ENCODE results near the gene LIN7B. TPM values are rescaled to one million over a fixed set of nuclear protein-coding genes. Genes with fewer than 3 reads are reported as not detected.

The LIN7B gene
- total and polyA plus RNA-seq, 2 of the 13 experiments (the other 11 are each of a cell fraction or from before 2014, with no cell fraction given): 5.3 to 7.6 TPM

DNA sequence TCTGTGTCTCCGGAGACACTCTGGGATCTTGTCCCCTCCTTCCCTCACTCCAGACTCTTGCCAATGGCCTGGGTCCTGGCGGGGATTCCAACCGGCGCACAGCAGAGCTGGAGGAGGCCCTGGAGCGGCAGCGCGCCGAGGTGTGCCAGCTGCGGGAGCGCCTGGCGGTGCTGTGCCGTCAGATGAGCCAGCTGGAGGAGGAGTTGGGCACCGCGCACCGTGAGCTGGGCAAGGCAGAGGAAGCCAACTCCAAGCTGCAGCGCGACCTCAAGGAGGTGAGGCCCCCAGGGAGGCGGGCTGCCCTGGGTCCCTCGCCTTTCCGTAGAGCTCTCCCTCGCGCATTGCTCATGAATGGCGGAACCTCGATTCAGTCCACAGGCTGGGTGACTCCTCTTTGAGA lies 16.2 kb downstream of the LIN7B start:
- Histone ChIP-seq H3K4me3 (replicated peaks in 1 of 3; ENCODE audit: insufficient read depth in 1 of 3, low read depth in 2 of 3, low read length in 3 of 3) (no peak overlapping the region), H3K9ac (ENCODE audit: insufficient read depth, low read depth, low read length) (no peak overlapping the region), H3K27ac (ENCODE audit: extremely low read length, insufficient read depth, low read length) (no peak overlapping the region), H3K36me3 (replicated peaks in 1 of 2; ENCODE audit: control insufficient read depth in 1 of 2, insufficient read depth in 2 of 2, low read length in 2 of 2) (peaks cover 3 to 5% of the 10 kb centered on the region in 2 experiments; a peak in 3 of 5 replicates), H3K4me1 (ENCODE audit: insufficient read depth, low read length) (peaks cover 27% of the 10 kb centered on the region), H3K9me3 (ENCODE audit: low read length) (no peaks in the 10 kb centered on the region), H4K20me1 (ENCODE audit: insufficient read depth, low read length) (no peaks in the 10 kb centered on the region), H3K79me2 (ENCODE audit: insufficient read depth, low read length) (no peaks in the 10 kb centered on the region), H3K27me3 (ENCODE audit: control insufficient read depth in 1 of 2, insufficient read depth in 2 of 2, low read length in 2 of 2) (no peaks in the 10 kb centered on the region), H3K4me2 (ENCODE audit: low read depth, low read length) (no peak overlapping the region), H2AFZ (ENCODE audit: low read length) (no peak overlapping the region)
- FAIRE-seq: no peak
- 98% methylated on average over 22 of the region's 24 CpGs for WGBS (ENCODE audit: low lambda C conversion rate)
- DNase-seq (ENCODE audit: low spot score): no peak
- ATAC-seq: no peak
- CTCF ChIA-PET (ENCODE audit: low intra/inter-chr PET ratio, low total read pairs): no interaction called here
- POLR2A ChIA-PET: interaction anchor here (0.6 kb wide), 1 partner anchor 49 kb away, joined by 3 read pairs; no protein-coding TSS in a partner anchor
- intact Hi-C loops (cut with micrococcal nuclease; ENCODE audit: unreplicated experiment): no loop called here
- BruUV-seq (replicated peaks): no TSS peak
- in situ Hi-C loops (cut with HindIII; ENCODE audit: extremely low pct_ligation_motif_present, low pct_unique_long_range_greater_than_20kb): no loop called here
- TF ChIP-seq, protein P1, sequence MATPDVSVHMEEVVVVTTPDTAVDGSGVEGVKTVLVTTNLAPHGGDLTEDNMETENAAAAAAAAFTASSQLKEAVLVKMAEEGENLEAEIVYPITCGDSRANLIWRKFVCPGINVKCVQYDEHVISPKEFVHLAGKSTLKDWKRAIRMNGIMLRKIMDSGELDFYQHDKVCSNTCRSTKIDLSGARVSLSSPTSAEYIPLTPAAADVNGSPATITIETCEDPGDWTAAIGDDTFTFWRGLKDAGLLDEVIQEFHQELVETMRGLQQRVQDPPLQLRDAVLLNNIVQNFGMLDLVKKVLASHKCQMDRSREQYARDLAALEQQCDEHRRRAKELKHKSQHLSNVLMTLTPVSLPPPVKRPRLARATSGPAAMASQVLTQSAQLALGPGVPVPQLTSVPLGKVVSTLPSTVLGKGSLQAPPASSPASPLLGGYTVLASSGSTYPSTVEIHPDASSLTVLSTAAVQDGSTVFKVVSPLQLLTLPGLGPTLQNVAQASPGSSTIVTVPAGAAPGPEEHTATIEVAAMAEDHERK (CRISPR knock-in tag; IDR thresholded peaks at IDR 0.05; ENCODE audit: low read depth): no peak
- TF ChIP-seq ATF1 (CRISPR knock-in tag; IDR thresholded peaks at IDR 0.05) (no peak), MBD4 (IDR thresholded peaks at IDR 0.05; ENCODE audit: borderline replicate concordance, low read length) (no peak), KDM1A (CRISPR knock-in tag; IDR thresholded peaks at IDR 0.05) (no peak), ARID2 (CRISPR knock-in tag; IDR thresholded peaks at IDR 0.05; ENCODE audit: borderline replicate concordance) (no peak), FOXO1 (CRISPR knock-in tag; IDR thresholded peaks at IDR 0.05) (no peak), TBP (CRISPR knock-in tag; IDR thresholded peaks at IDR 0.05) (no peak), ZNF350 (CRISPR knock-in tag; IDR thresholded peaks at IDR 0.05; ENCODE audit: borderline replicate concordance, low read depth) (no peak), ZFP36L1 (CRISPR knock-in tag; IDR thresholded peaks at IDR 0.05) (no peak), GPN1 (CRISPR knock-in tag; IDR thresholded peaks at IDR 0.05; ENCODE audit: borderline replicate concordance) (no peak), ZNF292 (CRISPR knock-in tag; IDR thresholded peaks at IDR 0.05; ENCODE audit: borderline replicate concordance, low read depth) (no peak)
- TF ChIP-seq, protein P2, sequence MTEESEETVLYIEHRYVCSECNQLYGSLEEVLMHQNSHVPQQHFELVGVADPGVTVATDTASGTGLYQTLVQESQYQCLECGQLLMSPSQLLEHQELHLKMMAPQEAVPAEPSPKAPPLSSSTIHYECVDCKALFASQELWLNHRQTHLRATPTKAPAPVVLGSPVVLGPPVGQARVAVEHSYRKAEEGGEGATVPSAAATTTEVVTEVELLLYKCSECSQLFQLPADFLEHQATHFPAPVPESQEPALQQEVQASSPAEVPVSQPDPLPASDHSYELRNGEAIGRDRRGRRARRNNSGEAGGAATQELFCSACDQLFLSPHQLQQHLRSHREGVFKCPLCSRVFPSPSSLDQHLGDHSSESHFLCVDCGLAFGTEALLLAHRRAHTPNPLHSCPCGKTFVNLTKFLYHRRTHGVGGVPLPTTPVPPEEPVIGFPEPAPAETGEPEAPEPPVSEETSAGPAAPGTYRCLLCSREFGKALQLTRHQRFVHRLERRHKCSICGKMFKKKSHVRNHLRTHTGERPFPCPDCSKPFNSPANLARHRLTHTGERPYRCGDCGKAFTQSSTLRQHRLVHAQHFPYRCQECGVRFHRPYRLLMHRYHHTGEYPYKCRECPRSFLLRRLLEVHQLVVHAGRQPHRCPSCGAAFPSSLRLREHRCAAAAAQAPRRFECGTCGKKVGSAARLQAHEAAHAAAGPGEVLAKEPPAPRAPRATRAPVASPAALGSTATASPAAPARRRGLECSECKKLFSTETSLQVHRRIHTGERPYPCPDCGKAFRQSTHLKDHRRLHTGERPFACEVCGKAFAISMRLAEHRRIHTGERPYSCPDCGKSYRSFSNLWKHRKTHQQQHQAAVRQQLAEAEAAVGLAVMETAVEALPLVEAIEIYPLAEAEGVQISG (CRISPR knock-in tag; IDR thresholded peaks at IDR 0.05): no peak
- TF ChIP-seq, protein P3, sequence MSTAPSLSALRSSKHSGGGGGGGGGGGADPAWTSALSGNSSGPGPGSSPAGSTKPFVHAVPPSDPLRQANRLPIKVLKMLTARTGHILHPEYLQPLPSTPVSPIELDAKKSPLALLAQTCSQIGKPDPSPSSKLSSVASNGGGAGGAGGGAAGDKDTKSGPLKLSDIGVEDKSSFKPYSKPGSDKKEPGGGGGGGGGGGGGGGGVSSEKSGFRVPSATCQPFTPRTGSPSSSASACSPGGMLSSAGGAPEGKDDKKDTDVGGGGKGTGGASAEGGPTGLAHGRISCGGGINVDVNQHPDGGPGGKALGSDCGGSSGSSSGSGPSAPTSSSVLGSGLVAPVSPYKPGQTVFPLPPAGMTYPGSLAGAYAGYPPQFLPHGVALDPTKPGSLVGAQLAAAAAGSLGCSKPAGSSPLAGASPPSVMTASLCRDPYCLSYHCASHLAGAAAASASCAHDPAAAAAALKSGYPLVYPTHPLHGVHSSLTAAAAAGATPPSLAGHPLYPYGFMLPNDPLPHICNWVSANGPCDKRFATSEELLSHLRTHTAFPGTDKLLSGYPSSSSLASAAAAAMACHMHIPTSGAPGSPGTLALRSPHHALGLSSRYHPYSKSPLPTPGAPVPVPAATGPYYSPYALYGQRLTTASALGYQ (CRISPR knock-in tag; IDR thresholded peaks at IDR 0.05): no peak
- TF ChIP-seq, protein P4, sequence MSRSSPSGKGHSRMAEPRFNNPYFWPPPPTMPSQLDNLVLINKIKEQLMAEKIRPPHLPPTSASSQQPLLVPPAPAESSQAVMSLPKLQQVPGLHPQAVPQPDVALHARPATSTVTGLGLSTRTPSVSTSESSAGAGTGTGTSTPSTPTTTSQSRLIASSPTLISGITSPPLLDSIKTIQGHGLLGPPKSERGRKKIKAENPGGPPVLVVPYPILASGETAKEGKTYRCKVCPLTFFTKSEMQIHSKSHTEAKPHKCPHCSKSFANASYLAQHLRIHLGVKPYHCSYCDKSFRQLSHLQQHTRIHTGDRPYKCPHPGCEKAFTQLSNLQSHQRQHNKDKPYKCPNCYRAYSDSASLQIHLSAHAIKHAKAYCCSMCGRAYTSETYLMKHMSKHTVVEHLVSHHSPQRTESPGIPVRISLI (CRISPR knock-in tag; IDR thresholded peaks at IDR 0.05; ENCODE audit: borderline replicate concordance): no peak
- TF ChIP-seq, protein P5, sequence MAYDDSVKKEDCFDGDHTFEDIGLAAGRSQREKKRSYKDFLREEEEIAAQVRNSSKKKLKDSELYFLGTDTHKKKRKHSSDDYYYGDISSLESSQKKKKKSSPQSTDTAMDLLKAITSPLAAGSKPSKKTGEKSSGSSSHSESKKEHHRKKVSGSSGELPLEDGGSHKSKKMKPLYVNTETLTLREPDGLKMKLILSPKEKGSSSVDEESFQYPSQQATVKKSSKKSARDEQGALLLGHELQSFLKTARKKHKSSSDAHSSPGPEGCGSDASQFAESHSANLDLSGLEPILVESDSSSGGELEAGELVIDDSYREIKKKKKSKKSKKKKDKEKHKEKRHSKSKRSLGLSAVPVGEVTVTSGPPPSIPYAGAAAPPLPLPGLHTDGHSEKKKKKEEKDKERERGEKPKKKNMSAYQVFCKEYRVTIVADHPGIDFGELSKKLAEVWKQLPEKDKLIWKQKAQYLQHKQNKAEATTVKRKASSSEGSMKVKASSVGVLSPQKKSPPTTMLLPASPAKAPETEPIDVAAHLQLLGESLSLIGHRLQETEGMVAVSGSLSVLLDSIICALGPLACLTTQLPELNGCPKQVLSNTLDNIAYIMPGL (CRISPR knock-in tag; IDR thresholded peaks at IDR 0.05; ENCODE audit: borderline replicate concordance in 1 of 2, low read depth in 1 of 2): no peak

Measured in HepG2 (cell line).